Retina (tissue), 1 donor: ENCODE measurements around the gene TMEM33.

Experiments used
- DNase-seq: peaks from one replicate; pipeline ENCODE4 v3.0.0-alpha.2; 2016

The TMEM33 gene

DNA sequence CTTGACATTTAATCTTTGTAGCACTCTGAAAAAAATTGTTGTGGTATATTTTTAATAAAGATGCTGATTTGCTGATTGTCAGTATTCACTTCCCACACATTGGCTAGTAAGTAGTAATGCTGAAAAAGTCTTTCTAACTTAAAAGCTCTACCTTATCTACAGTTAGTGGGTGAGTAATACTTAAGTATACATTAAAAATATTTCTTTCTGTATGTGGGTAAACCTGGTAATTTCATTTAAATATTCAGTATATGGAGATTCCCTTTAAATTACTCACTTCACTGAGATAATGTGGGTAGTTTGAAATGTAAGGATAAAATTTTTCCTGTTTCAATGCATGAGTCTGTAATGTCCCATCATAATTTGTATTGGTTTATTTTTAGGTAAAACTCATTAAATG is 5.6 kb downstream of the TMEM33 start:
- DNase-seq, result no peak

DNA sequence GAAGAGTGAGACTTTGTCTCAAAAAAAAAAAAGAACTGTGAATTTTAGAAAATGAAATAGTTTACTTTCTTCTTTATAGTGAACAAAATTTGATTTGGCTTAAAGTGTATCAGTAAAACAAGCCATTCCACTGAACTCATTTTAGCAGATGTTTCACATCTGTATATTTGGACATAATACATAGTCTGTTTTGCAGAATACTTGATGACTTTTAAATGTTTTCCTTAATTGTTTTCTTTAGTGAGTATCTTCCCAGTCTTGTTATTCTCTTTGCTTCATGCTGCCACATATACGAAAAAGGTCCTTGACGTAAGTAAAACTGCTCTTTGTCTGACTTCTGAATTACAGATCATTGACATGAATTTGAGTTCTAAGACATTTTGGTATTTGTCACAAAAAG is 8.3 kb downstream of the TMEM33 start:
- DNase-seq, result no peak

DNA sequence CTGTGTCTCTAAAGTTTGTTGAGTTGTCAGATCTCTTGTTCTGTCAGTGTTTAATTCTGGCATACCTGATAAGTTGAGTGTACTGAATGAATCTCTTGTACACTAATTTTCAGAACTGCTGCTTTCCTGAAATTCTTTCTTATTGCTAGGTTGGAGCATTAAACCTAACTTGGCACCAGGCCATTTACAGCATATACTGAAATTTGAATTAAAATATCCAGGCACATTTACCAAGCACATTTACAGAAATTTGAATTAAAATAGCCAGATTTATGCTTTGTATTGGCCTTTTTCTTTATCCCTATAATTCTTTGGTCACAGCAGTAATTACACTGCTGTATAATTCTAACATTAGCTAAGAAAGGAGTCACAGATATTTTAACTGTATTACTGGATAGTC is 8.9 kb downstream of the TMEM33 start:
- no peak for DNase-seq

DNA sequence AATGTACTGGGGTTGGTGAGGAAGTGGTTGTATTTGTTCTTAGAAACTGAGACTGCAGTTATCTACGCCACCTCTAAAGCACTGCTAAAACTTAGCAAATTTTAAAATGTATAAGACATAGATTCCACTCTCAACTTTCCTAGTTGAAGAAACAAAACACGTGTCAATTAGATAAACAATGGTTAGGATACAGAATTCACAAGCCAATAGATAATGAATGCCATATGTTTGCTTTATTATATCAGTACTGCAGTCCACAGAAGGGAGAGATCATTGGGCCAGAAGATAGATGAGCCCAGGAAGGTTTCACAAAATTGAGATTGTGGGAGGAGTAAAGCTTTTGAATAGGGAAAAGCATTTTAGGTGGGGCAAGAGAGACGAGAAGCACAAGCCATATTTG is 14.3 kb downstream of the TMEM33 start:
- no peak for DNase-seq

DNA sequence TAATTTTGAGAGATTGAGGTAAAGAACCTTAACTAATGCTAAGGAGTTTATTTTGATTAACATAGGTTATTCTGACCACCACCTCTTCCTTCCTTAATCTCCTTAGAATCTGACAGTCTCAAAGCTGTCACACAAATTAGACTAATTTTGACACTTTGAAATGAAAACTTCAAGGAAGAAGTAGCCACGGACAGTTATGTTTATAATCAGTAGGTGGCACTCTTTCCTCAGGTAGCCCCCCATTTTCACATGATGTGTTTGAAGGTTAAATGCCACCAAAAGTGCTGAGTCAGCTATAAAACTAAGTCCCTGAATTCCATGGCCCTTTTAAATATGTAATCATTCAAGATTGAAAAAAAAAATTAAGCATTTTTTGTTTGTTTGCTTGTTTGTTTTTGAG is 22.4 kb downstream of the TMEM33 start:
- DNase-seq, result no peak

DNA sequence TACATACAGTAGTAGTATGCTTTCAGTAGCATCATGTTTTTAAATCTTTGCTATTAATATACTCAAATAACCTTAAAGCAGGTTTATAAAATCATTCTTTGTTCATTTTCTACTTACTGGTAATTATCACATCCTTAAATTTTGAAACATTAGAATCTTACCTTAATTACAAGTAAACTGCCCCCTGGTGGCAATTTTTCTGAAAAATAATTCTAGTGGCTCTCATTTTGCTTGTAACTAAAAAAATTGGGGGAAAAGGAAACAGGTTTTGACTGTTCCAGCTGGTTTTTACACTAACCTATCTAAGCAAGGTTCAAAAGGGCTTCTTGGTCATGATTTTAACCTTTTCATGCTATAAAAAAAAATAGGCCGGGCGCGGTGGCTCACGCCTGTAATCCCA is 27.9 kb downstream of the TMEM33 start:
- DNase-seq, result no peak

DNA sequence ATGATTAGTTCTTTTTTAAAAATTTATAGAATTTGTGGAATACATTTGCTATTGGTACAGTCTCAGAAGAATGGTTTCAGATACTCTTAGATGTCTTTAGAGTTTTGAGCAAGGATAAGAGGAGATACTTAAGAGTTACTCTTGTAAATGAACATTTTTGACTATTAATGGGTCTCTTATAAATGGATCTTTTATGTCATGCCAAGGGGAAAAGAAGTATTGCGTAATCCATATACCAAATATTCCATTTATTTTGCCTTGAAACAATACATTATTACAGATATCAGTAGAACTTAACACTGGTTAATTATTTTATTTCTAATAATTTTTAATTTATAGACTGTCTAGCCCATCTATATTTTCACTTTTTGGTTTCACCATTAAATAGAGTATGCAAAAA is 29.2 kb downstream of the TMEM33 start:
- DNase-seq, result no peak

DNA sequence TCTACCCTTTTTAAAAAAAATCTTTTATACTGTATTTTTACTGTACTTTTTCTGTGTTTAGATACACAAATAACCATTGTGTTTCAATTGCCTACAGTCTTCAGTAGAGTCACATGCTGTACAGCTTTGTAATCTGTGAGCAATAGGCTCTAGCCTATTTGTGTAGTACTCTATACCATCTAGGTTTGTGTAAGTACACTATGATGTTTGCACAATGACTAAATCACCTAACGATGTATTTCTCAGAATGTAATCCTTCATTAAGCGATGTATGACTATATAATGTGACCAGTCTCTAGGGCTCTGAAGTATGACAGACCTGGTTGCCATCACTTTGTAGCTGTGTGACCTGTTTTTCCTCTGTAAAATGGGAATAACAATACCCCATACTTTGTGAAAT is 32.2 kb downstream of the TMEM33 start:
- DNase-seq, result no peak

DNA sequence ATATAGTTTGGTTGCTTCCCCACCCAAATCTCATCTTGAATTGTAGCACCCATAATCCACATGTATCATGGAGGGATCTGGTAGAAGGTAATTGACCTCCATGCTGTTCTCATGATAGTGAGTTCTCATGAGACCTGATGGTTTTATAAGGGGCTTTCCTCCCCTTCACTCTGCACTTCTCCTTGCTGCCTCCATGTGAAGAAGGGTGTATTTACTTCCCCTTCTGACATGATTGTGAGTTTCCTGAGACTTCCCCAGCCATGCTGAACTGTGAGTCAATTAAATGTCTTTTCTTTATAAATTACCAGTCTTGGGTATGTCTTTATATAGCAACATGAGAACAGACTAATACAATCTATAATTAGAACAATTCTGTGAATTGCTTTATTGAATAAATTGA is 34.4 kb downstream of the TMEM33 start:
- DNase-seq, result no peak

DNA sequence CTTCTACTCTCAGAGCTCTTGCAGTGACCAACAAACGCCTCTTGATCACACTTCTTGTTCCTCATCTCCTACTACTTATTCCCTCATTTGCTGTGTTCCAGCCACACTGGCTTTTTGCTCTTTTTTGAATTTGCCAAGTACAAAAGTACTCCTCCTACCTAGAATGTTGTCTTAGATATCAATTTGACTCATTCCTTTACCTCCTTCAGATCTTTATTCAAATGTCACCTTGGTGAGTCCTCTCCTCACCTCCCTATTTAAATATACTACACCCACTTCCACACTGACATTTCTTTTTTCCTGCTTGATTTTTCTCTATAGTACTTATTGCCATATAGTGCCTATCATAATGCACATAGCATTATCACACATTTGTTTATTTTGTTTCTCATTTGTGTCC is 40.1 kb downstream of the TMEM33 start:
- no peak for DNase-seq

DNA sequence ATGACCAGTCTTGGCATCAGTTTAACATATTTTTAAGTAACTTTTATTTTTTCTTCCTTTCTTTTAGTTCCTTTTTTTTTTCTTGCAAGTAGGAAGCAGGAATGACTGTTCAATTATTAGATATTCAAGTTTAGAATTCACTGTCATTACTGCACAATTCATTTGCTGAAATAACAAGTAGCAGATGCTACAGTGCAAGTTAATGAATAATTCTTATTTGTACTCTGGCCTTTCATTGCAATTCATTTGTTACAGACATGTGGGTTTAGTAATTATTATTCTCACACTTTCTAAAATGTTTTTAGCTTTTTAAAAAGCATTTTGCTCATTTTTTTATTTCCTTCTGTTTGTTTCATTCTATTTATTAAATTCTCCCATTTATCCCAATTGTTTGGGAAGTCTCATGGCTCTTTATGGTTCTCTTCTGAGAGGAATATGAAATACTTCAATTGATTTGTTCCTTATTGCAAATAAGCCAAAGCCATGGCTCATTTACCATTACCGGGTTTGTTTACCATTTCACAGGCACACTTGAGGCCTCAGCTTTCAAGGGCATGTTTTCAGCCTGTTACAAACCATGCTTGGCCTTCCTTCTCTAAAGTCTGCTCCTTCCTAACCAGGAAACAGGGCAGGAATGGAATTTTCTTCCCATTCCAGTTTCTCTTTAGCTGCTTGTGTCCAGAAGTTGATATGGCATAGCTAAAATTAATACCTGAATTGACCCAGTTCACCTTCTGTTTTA is 41.7 kb downstream of the TMEM33 start:
- DNase-seq, result no peak

DNA sequence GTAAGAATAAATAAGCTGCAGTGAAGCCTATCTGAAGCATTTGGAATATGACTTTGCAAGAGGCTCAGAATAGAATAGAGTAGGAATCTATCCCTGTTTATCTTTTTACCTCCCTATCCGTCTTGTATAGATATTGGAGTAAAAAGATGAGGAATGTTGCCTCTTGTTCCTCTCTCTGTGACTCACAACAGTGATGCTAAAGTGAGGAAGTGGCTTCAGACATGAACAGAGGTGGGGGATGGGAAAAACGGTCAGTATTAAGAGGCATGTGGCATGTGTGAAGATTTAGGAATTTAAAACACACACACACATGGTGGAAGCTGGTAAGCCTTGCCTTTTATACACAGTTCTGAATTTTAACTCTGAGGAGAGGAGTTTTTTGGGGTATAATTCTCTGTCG is 42.5 kb downstream of the TMEM33 start:
- no peak for DNase-seq

DNA sequence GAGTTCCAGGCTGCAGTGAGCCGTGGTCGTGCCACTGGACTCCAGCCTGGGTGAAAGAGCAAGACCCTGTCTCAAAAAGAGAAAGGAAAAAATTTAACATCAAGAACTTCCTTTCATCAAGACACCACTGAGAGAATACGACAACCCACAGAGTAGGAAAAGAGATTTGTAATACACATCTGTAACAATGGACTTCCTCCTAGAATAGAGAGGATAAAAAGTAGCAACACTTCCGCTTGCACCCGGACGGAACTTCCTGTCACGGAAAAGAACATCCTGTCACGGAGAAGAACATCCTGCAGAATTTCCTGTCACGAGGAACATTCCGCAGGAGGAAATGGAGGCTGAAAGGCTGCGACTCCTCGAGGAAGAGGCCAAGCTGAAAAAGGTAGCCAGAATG is 46.2 kb downstream of the TMEM33 start, which contains the start of gene DCAF4L1:
DCAF4L1 (plus strand) TSS at position 301 of the 400 bp plus-strand sequence; CDS start at position 338, 37 bp downstream.
- no peak for DNase-seq

DNA sequence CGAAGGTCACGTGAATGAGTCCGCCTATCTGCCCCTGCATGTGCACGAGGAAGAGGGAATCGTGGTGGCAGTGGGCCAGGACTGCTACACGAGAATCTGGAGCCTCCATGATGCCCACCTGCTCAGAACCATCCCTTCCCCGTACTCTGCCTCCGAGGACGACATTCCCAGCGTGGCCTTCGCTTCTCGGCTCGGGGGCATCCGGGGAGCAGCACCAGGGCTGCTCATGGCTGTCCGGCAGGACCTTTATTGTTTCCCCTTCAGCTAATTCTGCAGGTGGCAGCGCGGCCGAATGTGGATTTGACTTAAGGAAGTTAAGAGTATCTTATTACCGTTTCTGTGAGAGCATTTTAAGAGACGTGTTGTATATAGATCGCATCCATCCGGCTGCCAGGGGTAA is 47.5 kb downstream of the TMEM33 start:
- no peak for DNase-seq

DNA sequence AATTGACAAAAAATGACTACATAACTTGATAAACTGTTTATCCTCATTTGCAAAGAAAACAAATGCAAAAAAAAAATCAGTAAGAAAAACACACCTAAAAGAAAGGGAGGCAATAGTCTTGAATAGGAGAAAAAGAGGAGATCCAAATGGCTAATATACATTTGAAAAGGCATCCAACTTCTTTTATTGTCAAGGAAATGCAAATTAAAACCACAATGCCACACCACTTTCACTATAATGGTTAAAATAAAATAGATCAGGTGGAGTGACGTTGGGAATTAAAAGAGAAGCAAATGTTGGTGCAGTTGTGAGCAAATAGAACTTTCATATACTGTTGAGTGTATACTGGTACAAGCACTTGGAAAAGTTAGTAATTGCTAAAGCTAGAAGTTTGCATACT is 49.9 kb downstream of the TMEM33 start:
- no peak for DNase-seq

DNA sequence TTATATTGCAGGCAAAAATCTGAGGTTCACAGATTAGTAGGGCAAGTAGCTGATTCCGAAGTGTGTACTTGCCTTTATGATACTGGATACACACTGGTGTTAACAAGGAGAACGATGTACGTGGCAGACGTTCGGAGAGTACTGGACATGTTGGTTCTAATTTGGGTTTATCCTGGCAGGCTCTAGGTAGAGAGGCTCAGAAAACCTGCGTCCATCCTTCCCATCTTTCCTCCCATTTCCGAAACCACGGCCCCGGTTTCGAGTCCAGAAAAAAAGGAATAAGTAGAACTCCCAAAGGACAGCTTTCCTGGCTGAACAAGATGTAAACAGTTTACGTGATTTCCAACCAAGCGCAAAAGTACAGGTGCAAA is 54.8 kb downstream of the TMEM33 start:
- no peak for DNase-seq

DNA sequence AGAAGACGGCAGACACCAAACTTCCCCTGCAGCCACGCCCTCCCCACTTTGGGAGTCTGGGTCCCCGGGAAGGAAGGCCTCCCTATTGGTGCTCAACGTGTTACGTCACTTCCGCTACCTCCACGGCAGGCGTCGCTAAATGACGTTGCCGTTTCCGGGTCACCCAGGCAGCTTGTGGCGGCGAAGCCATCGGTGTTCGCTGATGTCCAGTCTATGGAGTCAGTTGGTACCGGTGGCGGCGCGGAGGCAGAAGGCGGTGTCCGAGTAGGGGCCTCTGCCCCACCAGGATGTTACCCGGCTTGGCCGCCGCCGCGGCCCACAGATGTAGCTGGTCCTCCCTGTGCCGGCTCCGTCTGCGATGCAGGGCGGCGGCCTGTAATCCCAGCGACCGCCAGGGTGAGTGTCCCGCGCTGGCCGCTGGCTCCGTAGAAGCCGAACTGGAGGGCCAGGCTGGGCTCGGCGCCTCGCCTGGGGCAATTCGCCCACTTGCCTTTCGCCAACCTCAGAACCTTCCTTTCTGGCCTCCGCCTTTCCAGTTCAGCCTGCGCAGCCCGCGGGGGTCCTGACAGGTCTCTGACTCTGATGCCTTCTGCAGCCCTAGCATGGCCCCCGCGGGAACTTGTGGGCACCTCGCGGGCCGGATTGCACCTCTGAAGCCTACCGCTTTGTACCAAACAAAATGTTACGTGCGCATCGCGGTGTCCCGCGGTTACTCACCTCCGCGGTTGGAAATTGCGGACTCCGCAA is 55.3 kb downstream of the TMEM33 start, which contains the start of gene SLC30A9:
SLC30A9 (plus strand) TSS at position 166 of the 747 bp plus-strand sequence; CDS start at position 288, 122 bp downstream.
- peak; percentile 98 for DNase-seq

DNA sequence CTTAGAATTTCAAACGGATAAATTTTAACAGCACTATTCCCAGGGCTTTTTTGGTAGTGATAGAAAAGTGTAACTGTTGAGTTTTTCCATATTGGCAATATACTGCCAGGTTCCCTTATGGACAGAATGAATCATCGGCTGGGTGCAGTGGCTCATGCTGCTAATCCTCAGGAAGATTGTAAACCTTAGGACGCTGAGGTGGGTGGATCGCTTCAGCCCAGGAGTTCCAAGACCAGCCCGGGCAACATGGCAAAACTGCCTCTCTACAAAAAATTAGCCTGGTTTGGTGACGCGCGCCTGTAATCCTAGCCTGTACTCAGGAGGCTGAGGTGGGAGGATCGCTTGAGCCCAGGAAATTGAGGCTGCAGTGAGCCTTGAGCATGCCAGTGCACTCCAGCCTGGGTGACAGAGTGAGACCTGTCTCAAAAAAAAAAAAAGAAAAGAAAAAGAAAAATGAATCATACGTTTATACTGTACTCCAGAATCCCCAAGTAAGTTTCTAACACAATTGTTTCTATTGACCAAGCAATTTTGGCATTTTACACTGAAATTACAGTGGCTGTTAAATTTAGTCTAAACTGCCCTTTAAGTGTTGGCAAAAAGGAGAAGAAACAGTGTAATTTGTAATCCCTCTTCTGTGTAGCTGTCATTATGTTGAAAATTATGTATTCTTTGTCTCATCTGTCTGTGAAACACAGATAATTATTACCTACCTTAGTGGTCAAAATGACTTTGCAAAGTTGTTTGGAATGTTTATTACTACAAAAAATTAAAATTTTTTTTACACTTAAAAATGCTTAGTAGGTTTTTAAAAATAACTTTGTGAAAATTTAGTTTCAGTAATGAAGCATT is 56.9 kb downstream of the TMEM33 start:
- no peak for DNase-seq

DNA sequence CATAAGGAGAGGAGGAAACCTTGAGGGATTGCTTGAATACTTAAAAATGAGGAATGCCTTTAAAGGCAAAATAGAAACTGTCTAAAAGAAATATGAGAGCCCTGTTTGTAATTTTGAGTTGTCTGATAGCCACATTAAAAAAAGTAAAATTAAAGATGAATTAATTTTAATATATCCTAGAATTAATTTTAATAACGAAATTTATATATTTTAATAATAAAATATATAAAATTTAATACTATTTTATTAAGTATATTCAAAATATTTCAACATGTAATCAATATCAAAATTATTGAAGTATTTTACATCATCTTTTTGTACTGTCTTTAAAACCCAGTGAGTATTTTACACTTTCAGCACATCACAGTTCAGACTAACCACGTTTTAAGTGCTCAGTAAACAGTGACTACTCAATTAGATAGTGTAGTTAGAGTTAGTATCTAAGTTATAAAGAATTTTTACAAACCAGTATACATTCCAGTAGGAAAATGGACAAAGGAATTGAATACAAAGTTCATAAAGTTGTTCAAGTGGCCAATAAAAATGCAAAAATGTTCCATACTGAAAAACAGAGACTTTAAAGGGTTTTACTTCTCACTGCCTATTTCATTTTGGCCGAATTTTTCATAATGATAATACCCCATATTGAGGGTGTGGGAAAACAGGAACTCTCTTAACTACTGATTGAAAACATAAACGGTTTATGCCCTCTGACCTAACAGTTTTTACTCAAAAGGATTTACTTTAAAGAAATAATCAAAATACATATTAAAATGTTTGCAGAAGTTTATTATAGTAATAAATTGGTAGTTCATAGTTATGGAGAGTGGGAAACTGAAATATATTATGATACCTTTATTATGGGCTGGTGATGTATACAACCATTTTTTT is 58.0 kb downstream of the TMEM33 start:
- DNase-seq, result no peak

DNA sequence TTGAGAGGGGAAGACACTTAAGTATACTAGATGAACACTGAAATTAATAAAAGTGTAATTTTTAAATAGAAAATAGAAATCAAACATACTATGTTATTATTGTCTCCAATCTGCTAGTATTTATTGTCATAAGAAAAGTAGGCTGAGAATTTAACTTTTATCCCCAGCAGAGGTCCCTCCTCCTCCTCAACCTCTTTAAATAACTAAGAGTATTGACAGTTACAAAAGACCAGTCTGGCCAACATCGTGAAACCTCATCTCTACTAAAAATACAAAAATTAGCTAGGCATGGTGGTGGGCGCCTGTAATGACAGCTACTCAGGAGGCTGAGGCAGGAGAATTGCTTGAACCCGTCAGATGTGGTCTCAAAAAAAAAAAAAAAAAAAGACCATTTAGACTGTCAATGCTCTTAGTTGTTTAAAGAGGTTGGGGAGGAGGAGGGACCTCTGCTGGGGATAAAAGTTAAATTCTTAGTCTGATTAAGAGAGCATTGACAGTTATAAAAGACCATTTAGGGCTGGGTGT is 59.3 kb downstream of the TMEM33 start:
- DNase-seq, result no peak

DNA sequence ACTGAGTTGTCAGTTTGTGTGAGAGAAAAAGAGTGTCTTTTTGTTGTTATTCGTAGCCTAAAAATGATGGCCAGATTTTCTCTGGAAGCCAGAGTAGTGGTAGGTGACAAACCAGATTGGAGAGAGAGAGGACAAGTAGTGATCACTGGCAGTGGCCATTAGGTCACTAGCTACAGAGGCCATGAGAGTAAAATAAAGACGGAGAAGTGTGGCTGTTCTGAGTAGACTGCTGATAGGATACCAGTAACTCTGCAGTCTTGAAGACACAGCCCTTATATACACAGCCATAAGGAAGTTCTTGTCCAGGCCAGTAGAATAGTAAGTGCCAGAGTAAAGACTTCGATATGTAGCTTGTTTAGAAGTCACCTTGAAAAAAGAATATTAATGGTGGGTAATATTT is 62.8 kb downstream of the TMEM33 start:
- DNase-seq, result no peak

DNA sequence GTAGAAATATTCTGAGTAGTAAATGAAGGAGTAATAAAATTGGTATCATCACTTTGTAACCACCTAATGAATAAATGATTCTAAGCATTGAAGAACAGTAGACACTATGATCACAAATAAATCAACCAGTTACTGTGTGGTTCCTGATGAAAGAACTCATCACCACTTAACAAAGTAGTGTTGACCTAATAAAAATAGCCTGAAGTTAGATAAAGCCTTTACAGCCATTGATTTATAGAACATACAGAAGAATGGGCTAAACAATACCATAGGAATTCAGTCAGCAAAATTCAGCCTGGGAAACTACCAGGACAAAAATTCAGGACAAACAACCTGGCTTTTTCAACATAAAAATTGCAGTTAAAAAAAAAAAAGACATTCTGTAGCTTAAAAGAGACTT is 64.1 kb downstream of the TMEM33 start:
- DNase-seq, result no peak
